ENCODE measurements around the gene NTRK2.

DNA sequence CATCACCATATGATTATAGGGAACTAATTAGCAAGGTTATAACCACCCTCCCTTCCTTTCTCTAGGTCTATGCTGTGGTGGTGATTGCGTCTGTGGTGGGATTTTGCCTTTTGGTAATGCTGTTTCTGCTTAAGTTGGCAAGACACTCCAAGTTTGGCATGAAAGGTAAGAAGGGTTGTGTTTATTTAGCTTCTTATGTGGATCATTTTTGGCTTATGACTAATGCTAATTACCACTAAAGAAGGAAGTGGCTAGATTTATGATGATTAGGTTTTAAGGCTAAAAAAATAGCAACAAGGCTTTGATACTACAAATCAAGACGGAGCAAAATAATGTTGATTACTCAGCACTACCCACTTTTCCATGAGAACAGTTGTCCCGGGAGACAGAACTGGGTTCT, 82.4 kb downstream of the NTRK2 start:
- TF ChIP-seq, protein P1, sequence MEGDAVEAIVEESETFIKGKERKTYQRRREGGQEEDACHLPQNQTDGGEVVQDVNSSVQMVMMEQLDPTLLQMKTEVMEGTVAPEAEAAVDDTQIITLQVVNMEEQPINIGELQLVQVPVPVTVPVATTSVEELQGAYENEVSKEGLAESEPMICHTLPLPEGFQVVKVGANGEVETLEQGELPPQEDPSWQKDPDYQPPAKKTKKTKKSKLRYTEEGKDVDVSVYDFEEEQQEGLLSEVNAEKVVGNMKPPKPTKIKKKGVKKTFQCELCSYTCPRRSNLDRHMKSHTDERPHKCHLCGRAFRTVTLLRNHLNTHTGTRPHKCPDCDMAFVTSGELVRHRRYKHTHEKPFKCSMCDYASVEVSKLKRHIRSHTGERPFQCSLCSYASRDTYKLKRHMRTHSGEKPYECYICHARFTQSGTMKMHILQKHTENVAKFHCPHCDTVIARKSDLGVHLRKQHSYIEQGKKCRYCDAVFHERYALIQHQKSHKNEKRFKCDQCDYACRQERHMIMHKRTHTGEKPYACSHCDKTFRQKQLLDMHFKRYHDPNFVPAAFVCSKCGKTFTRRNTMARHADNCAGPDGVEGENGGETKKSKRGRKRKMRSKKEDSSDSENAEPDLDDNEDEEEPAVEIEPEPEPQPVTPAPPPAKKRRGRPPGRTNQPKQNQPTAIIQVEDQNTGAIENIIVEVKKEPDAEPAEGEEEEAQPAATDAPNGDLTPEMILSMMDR (IDR thresholded peaks at IDR 0.05; ENCODE audit: borderline replicate concordance, extremely low read depth, low read length, poor library complexity, severe bottlenecking), result no peak
- no peak for TF ChIP-seq EZH2 (IDR thresholded peaks at IDR 0.05; ENCODE audit: borderline replicate concordance, low read depth, low read length, severe bottlenecking)
